ENCODE data around the gene POMGNT1. TPM values are rescaled to one million over a fixed set of nuclear protein-coding genes. Genes with fewer than 3 reads are reported as not detected.
A peak's percentile ranks its signal among the peaks of the same experiment; 100 is the strongest.

The POMGNT1 gene
- total and polyA plus RNA-seq, 5 donors = 60.0 to 91.1 (median 85.3) TPM

DNA sequence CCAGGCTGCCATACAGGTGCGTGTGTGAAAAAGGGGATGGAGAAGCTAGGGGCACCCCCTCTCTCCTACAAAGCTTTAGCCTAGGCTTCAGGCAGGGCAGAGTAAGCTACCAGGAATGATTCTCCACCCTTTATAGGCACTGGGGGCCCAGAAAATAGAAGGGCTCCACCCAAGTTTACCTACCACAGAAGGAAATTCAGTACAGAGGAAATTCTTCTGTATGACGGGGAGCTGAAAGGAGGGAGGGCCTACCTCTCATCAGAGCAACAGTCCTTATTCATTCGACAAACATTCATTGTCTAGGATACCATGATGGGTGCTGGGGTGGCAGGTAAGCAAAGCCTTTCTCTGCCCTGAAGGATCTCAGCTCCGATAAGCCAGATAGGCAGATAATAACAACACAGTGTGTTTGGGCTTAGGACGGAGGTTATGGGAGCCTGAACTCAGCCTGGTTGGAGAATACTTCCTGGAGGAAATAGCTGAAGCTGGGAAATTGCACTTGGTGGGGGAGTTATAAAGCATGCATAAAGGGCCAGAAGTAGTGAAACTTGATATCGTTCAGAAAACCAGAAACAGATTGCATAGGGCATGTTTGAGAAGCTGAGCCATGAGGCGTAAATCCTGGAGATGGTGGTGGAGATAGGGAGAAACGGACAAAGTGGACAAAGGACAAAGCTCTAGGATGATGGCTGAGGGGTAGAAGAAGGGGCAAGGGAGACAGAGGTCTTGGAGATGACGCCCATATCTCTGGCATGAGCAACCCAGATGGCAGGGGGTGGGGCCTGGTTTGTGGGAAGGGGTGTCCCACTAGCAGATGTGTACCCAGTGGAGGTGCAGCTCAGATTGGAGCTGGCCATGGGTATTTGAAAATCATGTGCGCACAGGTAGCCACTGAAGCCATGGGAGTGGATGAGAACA lies 16.6 kb downstream of the POMGNT1 start:
- H3K9me3 ChIP-seq (ENCODE audit: control insufficient read depth, low read length) = no peaks in the 10 kb centered on the region
- ATAC-seq (no peak), DNase-seq (no peak)
- H3K27me3 ChIP-seq (ENCODE audit: control insufficient read depth, insufficient read depth) = no peaks in the 10 kb centered on the region
- H3K27ac ChIP-seq (ENCODE audit: low read length) = no peak overlapping the region
- H3K4me3 ChIP-seq (ENCODE audit: low read length) = no peak overlapping the region
- H3K4me1 ChIP-seq (ENCODE audit: control insufficient read depth, insufficient read depth, low read length) = peaks cover 13% of the 10 kb centered on the region
- intact Hi-C loops (cut with DNase I) = loop anchor here in 3 of 4 donors (2.0 kb wide), 2 partner anchors 41 to 145 kb away; no protein-coding TSS in a partner anchor
- 67% methylated on average over 10 of the region's 10 CpGs for WGBS

DNA sequence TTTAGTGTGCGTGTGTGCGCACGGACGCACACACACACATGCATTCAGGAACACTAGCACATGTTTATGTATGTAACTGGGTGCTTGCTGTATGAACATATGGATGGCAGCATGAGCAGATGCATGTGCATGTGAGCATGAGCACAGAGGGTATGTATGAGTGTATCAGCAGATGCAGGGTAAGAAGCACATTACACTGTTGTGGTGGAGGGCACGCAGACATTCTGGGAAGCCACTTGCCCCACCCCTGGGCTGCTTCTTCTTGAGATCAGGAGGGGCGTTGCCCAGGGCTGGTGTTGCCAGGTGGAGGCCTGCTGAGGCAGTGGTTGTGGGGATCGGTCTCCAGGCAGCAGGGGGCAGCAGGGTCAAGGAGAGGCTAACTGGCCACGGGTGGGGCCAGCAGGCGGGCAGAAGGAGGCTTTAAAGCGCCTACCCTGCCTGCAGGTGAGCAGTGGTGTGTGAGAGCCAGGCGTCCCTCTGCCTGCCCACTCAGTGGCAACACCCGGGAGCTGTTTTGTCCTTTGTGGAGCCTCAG lies 18.1 kb downstream of the POMGNT1 start:
- H3K9me3 ChIP-seq (ENCODE audit: control insufficient read depth, low read length) = no peaks in the 10 kb centered on the region
- no peak overlapping the region for H3K4me3 ChIP-seq (ENCODE audit: low read length)
- WGBS = 65% methylated on average over 12 of the region's 12 CpGs
- H3K4me1 ChIP-seq (ENCODE audit: control insufficient read depth, insufficient read depth, low read length) = peaks cover 11% of the 10 kb centered on the region
- DNase-seq (peak in 1 of 3 donors; percentile 58), ATAC-seq (peak; percentile 2 to 7)
- no peaks in the 10 kb centered on the region for H3K27me3 ChIP-seq (ENCODE audit: control insufficient read depth, insufficient read depth)
- intact Hi-C loops (cut with DNase I) = loop anchor here in 3 of 4 donors (2.0 kb wide), 2 partner anchors 43 to 143 kb away; no protein-coding TSS in a partner anchor
- no peak overlapping the region for H3K27ac ChIP-seq (ENCODE audit: low read length)

DNA sequence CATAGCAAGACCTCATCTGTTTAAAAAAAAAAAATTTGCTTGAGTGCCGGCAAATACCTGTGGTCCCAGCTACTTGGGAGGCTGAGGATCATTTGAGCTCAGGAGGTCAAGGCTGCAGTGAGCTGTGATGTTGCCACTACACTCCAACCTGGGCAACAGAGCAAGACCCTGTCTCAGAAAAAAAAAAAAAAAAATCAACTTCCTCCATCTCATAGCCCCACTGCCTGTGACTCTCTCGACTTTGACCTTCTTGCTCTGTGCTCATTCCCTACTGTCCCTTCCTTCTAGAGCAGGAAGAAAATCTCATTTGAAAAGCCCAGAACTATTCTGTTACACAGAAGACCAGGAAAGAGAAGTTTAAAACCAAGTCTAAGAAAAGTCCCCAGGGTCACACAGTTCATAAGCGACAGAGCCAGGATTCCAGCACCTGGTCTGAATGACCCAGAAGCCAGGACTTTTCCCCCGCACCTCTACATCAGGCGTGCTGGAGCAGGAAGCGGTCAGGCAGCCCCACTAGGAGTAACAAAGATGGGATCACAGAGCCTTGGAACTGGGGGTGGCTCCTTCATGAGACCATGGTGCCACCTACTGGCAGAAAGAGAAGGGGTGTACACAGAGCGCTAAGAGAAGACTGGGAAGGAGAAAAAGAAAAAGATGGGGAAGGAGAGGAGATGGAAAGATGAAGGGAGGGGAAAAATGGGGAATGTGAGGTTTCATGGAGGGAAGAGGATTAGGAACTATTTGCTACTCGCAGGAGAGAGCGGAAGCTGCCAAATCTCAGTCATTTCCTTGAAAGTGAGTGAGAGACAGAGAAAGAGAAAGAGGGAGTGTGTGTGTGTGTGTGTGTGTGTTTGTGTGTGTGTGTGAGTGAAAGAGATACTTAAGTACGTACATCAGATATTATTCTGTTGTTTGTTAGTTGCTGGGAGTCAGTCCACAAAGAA lies 18.8 kb downstream of the POMGNT1 start:
- no peaks in the 10 kb centered on the region for H3K27me3 ChIP-seq (ENCODE audit: control insufficient read depth, insufficient read depth)
- DNase-seq (peak; percentile 75 to 88 (median 81)), ATAC-seq (peak; percentile 82 to 84)
- H3K27ac ChIP-seq (ENCODE audit: low read length) = peak overlapping the region; percentile 7
- H3K4me3 ChIP-seq (ENCODE audit: low read length) = no peak overlapping the region
- WGBS = 12% methylated on average over 10 of the region's 10 CpGs
- intact Hi-C loops (cut with DNase I) = loop anchor here (2.0 to 10.0 kb wide), 5 partner anchors 43 to 143 kb away; partner anchors contain the start of gene PIK3R3 (in 1 of the 4)
- H3K9me3 ChIP-seq (ENCODE audit: control insufficient read depth, low read length) = no peaks in the 10 kb centered on the region
- H3K4me1 ChIP-seq (ENCODE audit: control insufficient read depth, insufficient read depth, low read length) = peaks cover 16% of the 10 kb centered on the region

DNA sequence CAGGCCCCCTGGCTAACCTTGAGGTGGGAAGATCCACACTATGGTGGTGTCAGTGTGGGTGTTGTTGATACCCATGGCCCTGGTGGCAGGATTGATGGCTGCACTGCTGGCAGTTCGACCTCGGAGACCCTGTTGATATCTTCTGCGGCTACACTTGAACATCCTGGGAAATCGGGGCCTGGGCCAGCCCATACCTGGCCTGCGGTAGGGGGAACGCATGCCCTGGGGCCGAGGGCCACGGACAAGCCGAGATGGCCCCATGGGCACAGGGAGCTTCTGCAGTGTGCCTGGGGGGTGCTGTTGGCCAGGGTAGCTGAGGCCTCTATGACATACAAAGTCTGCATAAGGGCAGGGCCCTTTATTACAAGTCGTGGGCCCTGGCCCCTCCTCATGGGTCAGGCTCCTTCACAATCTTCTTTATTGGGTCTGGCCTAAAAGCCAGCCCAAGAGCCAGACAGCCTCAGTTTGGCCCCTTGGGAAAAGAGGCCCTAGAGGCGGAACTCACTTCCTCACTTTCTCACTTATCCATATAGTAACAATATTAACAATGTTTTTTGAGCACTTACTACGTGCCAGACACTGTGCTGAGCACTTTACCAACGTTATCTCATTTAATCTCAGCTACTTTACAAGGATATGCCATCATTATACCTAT lies 21.9 kb downstream of the POMGNT1 start, which contains the start of gene P3R3URF:
Gene P3R3URF, minus strand, starts transcription at position 278 of the 655 bp plus-strand sequence. Its CDS starts 17 bp downstream, at position 261.
- Histone ChIP-seq H3K4me1 (ENCODE audit: control insufficient read depth, insufficient read depth, low read length) (peaks cover 24% of the 10 kb centered on the region), H3K27ac (ENCODE audit: low read length) (peak within 1 kb of the TSS; percentile 77), H3K4me3 (ENCODE audit: low read length) (no peak within 1 kb of the TSS), H3K27me3 (ENCODE audit: control insufficient read depth, insufficient read depth) (no peaks in the 10 kb centered on the region), H3K9me3 (ENCODE audit: control insufficient read depth, low read length) (no peaks in the 10 kb centered on the region)
- DNase-seq (peak in 1 of 3 donors; percentile 46), ATAC-seq (no peak)
- intact Hi-C loops (cut with DNase I) = loop anchor here in 3 of 4 donors (5.0 to 10.0 kb wide), 3 partner anchors 44 to 139 kb away; partner anchors contain the start of gene PIK3R3 (in 1 of the 3)
- WGBS = 79% methylated on average over 13 of the region's 13 CpGs

DNA sequence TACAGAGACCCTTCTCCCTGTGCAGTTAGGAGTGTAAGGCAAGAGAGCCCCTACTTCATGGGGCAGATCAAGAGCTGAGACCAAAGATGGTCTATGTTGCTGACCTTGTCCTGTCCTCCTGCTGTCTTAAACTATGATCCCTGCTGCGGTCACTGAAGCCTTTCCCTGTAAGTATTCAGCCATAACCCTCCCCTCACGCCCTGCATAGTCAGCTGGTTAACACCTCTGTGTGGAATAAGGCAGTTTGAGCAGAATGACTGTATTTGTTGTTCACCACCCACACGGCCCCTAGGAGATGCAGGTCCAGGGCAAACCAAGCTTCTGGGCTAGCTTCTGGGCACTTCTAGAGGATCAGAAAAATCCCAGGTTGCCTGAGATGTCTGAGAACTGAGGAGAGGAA lies 23.0 kb downstream of the POMGNT1 start:
- peak overlapping the region; percentile 77 for H3K27ac ChIP-seq (ENCODE audit: low read length)
- ATAC-seq (no peak), DNase-seq (no peak)
- no peaks in the 10 kb centered on the region for H3K27me3 ChIP-seq (ENCODE audit: control insufficient read depth, insufficient read depth)
- intact Hi-C loops (cut with DNase I) = loop anchor here in 3 of 4 donors (5.0 to 10.0 kb wide), 3 partner anchors 43 to 138 kb away; partner anchors contain the start of gene PIK3R3 (in 1 of the 3)
- WGBS = 45% methylated on average over 3 of the region's 3 CpGs
- H3K4me3 ChIP-seq (ENCODE audit: low read length) = no peak overlapping the region
- H3K9me3 ChIP-seq (ENCODE audit: control insufficient read depth, low read length) = no peaks in the 10 kb centered on the region
- peaks cover 28% of the 10 kb centered on the region for H3K4me1 ChIP-seq (ENCODE audit: control insufficient read depth, insufficient read depth, low read length)

DNA sequence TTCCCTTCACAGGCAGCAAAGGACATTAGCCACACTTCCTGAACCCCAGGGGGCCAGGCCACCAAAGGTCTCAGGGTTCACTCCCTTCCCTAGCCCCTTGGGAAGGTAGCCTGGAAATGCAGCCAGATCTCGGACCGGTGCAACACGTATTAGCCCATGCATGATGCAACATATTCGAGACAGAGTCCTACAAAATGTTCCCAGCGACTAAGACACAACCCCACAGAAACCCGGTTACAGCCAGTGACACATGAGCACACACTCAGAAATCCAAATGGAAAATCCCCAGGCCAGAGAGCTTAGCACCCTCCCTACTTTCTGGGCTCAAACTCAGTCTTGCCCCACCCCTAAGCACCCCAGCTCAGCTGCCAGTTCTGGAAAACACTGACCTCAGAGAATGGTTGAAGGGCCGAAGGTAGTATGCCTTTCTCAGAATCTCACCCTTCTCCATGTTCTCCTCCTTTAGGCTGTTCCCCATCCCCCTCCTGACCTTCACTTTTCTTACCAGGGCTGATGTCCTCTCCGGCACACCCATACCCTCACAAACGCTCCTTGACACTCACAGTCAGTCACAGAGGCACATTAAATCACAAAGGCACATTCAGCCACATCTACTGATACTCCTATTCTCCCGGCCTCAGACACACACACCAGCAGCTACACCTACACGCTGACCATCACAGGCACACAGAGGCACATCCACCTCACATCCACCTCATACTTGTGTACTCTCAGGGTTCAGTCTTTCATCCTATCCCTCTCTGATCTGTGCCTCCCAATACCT lies 23.6 kb downstream of the POMGNT1 start, which contains the start of gene TSPAN1:
Gene TSPAN1, plus strand, starts transcription at position 640 of the 784 bp plus-strand sequence. CDS start 6,021 bp downstream, outside the sequence.
- WGBS = 33% methylated on average over 11 of the region's 11 CpGs
- Histone ChIP-seq H3K9me3 (ENCODE audit: control insufficient read depth, low read length) (no peaks in the 10 kb centered on the region), H3K27ac (ENCODE audit: low read length) (peak within 1 kb of the TSS; percentile 77), H3K4me3 (ENCODE audit: low read length) (no peak within 1 kb of the TSS), H3K4me1 (ENCODE audit: control insufficient read depth, insufficient read depth, low read length) (peaks cover 28% of the 10 kb centered on the region), H3K27me3 (ENCODE audit: control insufficient read depth, insufficient read depth) (no peaks in the 10 kb centered on the region)
- DNase-seq = peak; percentile 71 to 85 (median 75)
- intact Hi-C loops (cut with DNase I) = loop anchor here (5.0 to 10.0 kb wide), 3 partner anchors 42 to 137 kb away; partner anchors contain the start of gene PIK3R3 (in 2 of the 4)
- ATAC-seq = peak; percentile 83 to 85

DNA sequence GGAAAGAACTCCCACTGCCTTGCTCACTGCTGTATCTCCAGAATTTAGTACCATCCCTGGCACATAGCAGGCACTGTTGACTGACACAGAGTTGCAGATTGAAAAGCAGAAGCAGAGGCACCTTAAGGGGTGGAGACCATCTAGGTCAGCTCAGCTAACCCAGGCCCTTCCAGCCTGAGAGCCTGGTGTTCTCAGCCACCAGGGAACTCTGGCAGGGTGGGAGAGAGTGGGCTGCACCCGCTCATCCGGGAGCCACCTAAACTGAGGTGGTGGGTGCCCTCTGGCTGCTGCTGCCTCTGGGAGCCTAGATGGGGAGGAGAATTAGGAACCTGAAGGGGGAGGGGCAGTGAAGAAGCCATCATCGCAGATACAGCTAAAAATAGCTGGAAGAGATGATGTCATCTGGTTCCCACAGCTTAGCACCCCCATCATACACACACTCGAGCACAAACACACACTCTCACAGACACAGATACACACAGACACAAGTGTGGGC lies 24.8 kb downstream of the POMGNT1 start:
- H3K27me3 ChIP-seq (ENCODE audit: control insufficient read depth, insufficient read depth) = no peaks in the 10 kb centered on the region
- WGBS = 21% methylated on average over 4 of the region's 4 CpGs
- H3K27ac ChIP-seq (ENCODE audit: low read length) = peak overlapping the region; percentile 77
- H3K9me3 ChIP-seq (ENCODE audit: control insufficient read depth, low read length) = no peaks in the 10 kb centered on the region
- DNase-seq (peak in 1 of 3 donors; percentile 62), ATAC-seq (no peak)
- intact Hi-C loops (cut with DNase I) = loop anchor here in 2 of 4 donors (5.0 to 10.0 kb wide), 2 partner anchors 41 to 49 kb away; partner anchors contain the start of gene PIK3R3 (in 1 of the 2)
- peaks cover 31% of the 10 kb centered on the region for H3K4me1 ChIP-seq (ENCODE audit: control insufficient read depth, insufficient read depth, low read length)
- no peak overlapping the region for H3K4me3 ChIP-seq (ENCODE audit: low read length)

DNA sequence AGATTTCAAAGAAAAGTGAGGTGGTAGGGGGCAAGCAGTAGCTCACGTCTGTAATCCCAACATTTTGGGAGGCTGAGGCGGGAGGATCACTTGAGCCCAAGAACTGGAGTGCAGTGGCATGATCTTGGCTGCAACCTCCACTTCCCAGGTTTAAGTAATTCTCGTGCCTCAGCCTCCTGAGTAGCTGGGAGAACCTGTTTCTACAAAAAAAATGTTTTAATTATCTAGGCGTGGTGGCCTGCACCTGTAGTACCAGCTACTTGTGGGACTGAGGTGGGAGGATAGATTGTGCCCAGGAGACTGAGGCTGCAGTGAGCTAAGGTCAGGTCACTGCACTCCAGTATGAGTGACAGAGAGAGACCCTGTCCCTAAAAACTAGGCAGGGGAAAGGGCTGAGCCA lies 25.9 kb downstream of the POMGNT1 start:
- 83% methylated on average over 4 of the region's 4 CpGs for WGBS
- intact Hi-C loops (cut with DNase I) = loop anchor here in 2 of 4 donors (5.0 to 10.0 kb wide), 2 partner anchors 40 to 48 kb away; partner anchors contain the start of gene PIK3R3 (in 1 of the 2)
- no peaks in the 10 kb centered on the region for H3K27me3 ChIP-seq (ENCODE audit: control insufficient read depth, insufficient read depth)
- no peak overlapping the region for H3K27ac ChIP-seq (ENCODE audit: low read length)
- DNase-seq (no peak), ATAC-seq (no peak)
- H3K9me3 ChIP-seq (ENCODE audit: control insufficient read depth, low read length) = no peaks in the 10 kb centered on the region
- H3K4me1 ChIP-seq (ENCODE audit: control insufficient read depth, insufficient read depth, low read length) = peaks cover 31% of the 10 kb centered on the region
- H3K4me3 ChIP-seq (ENCODE audit: low read length) = no peak overlapping the region

DNA sequence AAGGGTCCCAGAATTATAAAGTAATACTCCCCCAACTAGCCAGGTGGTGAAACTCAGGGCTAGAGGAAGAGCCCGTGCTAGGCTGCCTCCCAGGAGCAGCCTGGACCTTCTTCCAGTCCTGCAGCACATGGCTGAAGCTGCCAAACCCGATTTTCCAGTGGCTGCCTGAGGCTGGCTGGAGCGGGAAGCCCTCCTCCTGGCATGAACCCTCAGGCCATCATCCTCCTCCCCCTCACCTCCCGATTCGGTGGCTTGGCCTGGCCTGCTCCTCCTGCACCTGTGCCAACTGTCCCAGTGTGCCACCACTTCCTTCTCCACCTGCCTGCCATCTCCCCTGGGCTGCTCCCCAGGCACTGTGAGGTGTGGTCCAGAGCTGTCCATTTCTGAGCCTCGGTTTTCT lies 26.4 kb downstream of the POMGNT1 start:
- H3K4me3 ChIP-seq (ENCODE audit: low read length) = no peak overlapping the region
- peak overlapping the region; percentile 61 for H3K27ac ChIP-seq (ENCODE audit: low read length)
- intact Hi-C loops (cut with DNase I) = loop anchor here in 2 of 4 donors (5.0 to 10.0 kb wide), 2 partner anchors 40 to 47 kb away; partner anchors contain the start of gene PIK3R3 (in 1 of the 2)
- H3K4me1 ChIP-seq (ENCODE audit: control insufficient read depth, insufficient read depth, low read length) = peaks cover 32% of the 10 kb centered on the region
- WGBS = 42% methylated on average over 6 of the region's 6 CpGs
- DNase-seq (no peak), ATAC-seq (no peak)
- no peaks in the 10 kb centered on the region for H3K9me3 ChIP-seq (ENCODE audit: control insufficient read depth, low read length)
- no peaks in the 10 kb centered on the region for H3K27me3 ChIP-seq (ENCODE audit: control insufficient read depth, insufficient read depth)

Measured in right cardiac atrium (tissue), 5 donors.